ENCODE data around the gene HAUS5.

DNA sequence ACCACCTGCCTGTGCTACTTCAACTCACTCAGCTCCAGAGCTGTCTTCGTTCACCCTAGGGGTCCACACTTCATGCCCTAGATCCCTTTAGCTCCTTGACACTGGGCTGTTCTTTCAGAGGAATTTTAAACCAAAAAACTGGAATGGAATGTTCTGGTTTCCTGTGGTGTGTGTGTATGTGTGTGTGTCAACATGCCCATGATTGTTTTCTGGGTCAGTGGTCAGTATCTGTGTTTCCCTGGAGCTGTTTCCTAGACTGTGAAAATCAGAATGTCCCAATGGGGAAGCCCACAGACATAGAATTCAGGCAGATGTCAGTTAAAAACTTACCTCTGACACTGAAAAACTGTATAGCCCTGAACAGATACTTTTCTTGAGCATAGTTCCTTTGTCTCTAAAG lies 25.2 kb upstream of the HAUS5 start:
- no peak for TF ChIP-seq POLR2A (IDR thresholded peaks at IDR 0.05)
- TF ChIP-seq, protein P1, sequence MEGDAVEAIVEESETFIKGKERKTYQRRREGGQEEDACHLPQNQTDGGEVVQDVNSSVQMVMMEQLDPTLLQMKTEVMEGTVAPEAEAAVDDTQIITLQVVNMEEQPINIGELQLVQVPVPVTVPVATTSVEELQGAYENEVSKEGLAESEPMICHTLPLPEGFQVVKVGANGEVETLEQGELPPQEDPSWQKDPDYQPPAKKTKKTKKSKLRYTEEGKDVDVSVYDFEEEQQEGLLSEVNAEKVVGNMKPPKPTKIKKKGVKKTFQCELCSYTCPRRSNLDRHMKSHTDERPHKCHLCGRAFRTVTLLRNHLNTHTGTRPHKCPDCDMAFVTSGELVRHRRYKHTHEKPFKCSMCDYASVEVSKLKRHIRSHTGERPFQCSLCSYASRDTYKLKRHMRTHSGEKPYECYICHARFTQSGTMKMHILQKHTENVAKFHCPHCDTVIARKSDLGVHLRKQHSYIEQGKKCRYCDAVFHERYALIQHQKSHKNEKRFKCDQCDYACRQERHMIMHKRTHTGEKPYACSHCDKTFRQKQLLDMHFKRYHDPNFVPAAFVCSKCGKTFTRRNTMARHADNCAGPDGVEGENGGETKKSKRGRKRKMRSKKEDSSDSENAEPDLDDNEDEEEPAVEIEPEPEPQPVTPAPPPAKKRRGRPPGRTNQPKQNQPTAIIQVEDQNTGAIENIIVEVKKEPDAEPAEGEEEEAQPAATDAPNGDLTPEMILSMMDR (IDR thresholded peaks at IDR 0.05) = no peak

Measured in thyroid gland (tissue), 4 donors.